HepG2 (cell line): Measurements from ENCODE around the gene KIF26B. TPM values are rescaled to one million over a fixed set of nuclear protein-coding genes. Genes with fewer than 3 reads are reported as not detected.

Source experiments
- EEA1 ChIP-seq: sonication (generic); formaldehyde crosslinking; IDR thresholded peaks from 2 replicates; pipeline ENCODE4 v1.5.1; 2020; ENCODE audit warnings: mild to moderate bottlenecking, missing genetic modification reagents, borderline replicate concordance
- FOXK1 ChIP-seq: sonication (generic); formaldehyde crosslinking; IDR thresholded peaks from 2 replicates; pipeline ENCODE4 v1.4.0; 2020; ENCODE audit warnings: low read depth, missing genetic modification reagents, borderline replicate concordance
- HMG20B ChIP-seq: conservative IDR thresholded peaks from 2 replicates; pipeline ENCODE4 v1.6.1; 2016; ENCODE audit warnings: missing genetic modification reagents, missing compliant biosample characterization
- ZNF121 ChIP-seq: sonication (generic); formaldehyde crosslinking; IDR thresholded peaks from 2 replicates; pipeline ENCODE4 v1.5.0; 2020; ENCODE audit warnings: mild to moderate bottlenecking, missing genetic modification reagents
- ZNF264 ChIP-seq: sonication (generic); formaldehyde crosslinking; IDR thresholded peaks from 2 replicates; pipeline ENCODE4 v1.4.0; 2020; ENCODE audit warnings: missing genetic modification reagents
- ZNF652 ChIP-seq: IDR thresholded peaks from 2 replicates; pipeline ENCODE4 v1.6.1; 2016; ENCODE audit warnings: low read depth, borderline replicate concordance
- polyA plus RNA-seq, 8 experiments: library from polyadenylated mRNA; depleted of rRNA in 3 of 8; stranded (reverse) in 7 of 8; unstranded in 1 of 8; fragments of >200 nt; fragmentation: Illumina TruSeq in 4 of 8; extraction: Trizol in 4 of 8; gene quantifications; 2 replicates each; pipeline versions ENCODE4 v1.2.1 to v1.2.3, GENCODE V29; 2011 to 2016; ENCODE audit warnings: low read depth in 4 of 8, missing spikeins in 1 of 8, mixed read lengths in 1 of 8; ENCODE audit not compliant: insufficient read depth in 1 of 8
- total RNA-seq, 5 experiments: library from RNA; depleted of rRNA; stranded (reverse); fragments of >200 nt; fragmentation: Illumina TruSeq; extraction: Trizol; gene quantifications; 2 replicates each; pipeline ENCODE4 v1.2.3, GENCODE V29; 2016; ENCODE audit warnings: low read depth in 1 of 5
- TF ChIP-seq, protein P1 (sequence below), 2 experiments: fragments of 450-650 bp in 1 of 2; sonication (generic) in 1 of 2; formaldehyde crosslinking in 1 of 2; IDR thresholded peaks; 2 replicates each; pipeline versions ENCODE4 v1.6.1 to v1.8.0; 2016 to 2022; ENCODE audit warnings: antibody characterized with exemption in 1 of 2, mild to moderate bottlenecking in 1 of 2, missing genetic modification reagents in 1 of 2
- TF ChIP-seq, protein P2 (sequence below): IDR thresholded peaks from 2 replicates; pipeline ENCODE4 v1.6.1; 2016; ENCODE audit warnings: missing biosample characterization, missing genetic modification reagents, low read depth

The KIF26B gene
- total and polyA plus RNA-seq, 2 of the 13 experiments (the other 11 are each of a cell fraction or from before 2014, with no cell fraction given), result 0.08 to 0.09 TPM

GRCh38 chr1:245718951-245719350, 564.2 kb downstream of the KIF26B start (continued):
- TF ChIP-seq, protein P1, sequence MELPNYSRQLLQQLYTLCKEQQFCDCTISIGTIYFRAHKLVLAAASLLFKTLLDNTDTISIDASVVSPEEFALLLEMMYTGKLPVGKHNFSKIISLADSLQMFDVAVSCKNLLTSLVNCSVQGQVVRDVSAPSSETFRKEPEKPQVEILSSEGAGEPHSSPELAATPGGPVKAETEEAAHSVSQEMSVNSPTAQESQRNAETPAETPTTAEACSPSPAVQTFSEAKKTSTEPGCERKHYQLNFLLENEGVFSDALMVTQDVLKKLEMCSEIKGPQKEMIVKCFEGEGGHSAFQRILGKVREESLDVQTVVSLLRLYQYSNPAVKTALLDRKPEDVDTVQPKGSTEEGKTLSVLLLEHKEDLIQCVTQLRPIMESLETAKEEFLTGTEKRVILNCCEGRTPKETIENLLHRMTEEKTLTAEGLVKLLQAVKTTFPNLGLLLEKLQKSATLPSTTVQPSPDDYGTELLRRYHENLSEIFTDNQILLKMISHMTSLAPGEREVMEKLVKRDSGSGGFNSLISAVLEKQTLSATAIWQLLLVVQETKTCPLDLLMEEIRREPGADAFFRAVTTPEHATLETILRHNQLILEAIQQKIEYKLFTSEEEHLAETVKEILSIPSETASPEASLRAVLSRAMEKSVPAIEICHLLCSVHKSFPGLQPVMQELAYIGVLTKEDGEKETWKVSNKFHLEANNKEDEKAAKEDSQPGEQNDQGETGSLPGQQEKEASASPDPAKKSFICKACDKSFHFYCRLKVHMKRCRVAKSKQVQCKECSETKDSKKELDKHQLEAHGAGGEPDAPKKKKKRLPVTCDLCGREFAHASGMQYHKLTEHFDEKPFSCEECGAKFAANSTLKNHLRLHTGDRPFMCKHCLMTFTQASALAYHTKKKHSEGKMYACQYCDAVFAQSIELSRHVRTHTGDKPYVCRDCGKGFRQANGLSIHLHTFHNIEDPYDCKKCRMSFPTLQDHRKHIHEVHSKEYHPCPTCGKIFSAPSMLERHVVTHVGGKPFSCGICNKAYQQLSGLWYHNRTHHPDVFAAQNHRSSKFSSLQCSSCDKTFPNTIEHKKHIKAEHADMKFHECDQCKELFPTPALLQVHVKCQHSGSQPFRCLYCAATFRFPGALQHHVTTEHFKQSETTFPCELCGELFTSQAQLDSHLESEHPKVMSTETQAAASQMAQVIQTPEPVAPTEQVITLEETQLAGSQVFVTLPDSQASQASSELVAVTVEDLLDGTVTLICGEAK (IDR thresholded peaks at IDR 0.05), result no peak
- TF ChIP-seq, protein P1 (CRISPR knock-in tag; IDR thresholded peaks at IDR 0.05), result no peak
- TF ChIP-seq FOXK1 (CRISPR knock-in tag) (no peak), ZNF121 (CRISPR knock-in tag) (no peak), EEA1 (no peak), ZNF264 (CRISPR knock-in tag) (no peak), HMG20B (CRISPR knock-in tag) (no peak), ZNF652 (CRISPR knock-in tag) (no peak)
- TF ChIP-seq, protein P2, sequence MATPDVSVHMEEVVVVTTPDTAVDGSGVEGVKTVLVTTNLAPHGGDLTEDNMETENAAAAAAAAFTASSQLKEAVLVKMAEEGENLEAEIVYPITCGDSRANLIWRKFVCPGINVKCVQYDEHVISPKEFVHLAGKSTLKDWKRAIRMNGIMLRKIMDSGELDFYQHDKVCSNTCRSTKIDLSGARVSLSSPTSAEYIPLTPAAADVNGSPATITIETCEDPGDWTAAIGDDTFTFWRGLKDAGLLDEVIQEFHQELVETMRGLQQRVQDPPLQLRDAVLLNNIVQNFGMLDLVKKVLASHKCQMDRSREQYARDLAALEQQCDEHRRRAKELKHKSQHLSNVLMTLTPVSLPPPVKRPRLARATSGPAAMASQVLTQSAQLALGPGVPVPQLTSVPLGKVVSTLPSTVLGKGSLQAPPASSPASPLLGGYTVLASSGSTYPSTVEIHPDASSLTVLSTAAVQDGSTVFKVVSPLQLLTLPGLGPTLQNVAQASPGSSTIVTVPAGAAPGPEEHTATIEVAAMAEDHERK, result no peak
